K562 (cell line): ENCODE measurements around the gene BCL6B. TPM values are rescaled to one million over a fixed set of nuclear protein-coding genes. Genes with fewer than 3 reads are reported as not detected.

Source experiments
- ATAC-seq: fragments of 200-7000 bp; cut with Tn5 transposase; 3 replicates; pipeline ENCODE4 v1.9.1; 2020; ENCODE audit warnings: moderate library complexity
- BruUV-seq: library from RNA; stranded (reverse); fragments of 400-500 nt; replicated peaks from 2 replicates; lab custom pipeline; 2021; lab: Mats Ljungman, UMichigan
- CTCF ChIA-PET: fragments of 300-600 bp; formaldehyde crosslinking; extraction: SDS; loops from one replicate; lab custom pipeline; 2021; ENCODE audit warnings: low intra/inter-chr PET ratio; lab: Yijun Ruan, JAX
- POLR2A ChIA-PET: fragments of 300-600, 350-650 bp; sonication (Branson Sonifier 250); formaldehyde crosslinking; extraction: SDS; loops from one replicate; lab custom pipeline; 2021; ENCODE audit warnings: antibody characterized with exemption, inconsistent platforms; lab: Yijun Ruan, JAX
- DNase-seq, 4 experiments: peaks; one replicate each; pipeline versions ENCODE4 v3.0.0 to v3.0.0-alpha.2; 2011 to 2018; ENCODE audit warnings: low spot score in 3 of 4, mixed read lengths in 3 of 4; ENCODE audit errors: extremely low read depth in 1 of 4
- FAIRE-seq: peaks from 2 replicates; lab custom pipeline; 2011; peaks lifted over from hg19 to GRCh38; lab: Jason Lieb, UNC
- H2AFZ ChIP-seq: 2 replicates; pipeline ENCODE4 v1.6.0; 2011; ENCODE audit warnings: low read depth, low read length, control low read depth, inconsistent platforms
- H3K27ac ChIP-seq: fragments of 200-600 bp; 3 replicates; pipeline ENCODE4 v1.8.0; 2011; ENCODE audit warnings: low read depth, mild to moderate bottlenecking, control low read depth, inconsistent platforms, low read length, moderate library complexity, mixed read lengths; ENCODE audit errors: extremely low read depth
- H3K27me3 ChIP-seq, 2 experiments: fragments of 300-600 bp in 1 of 2; 2 replicates in 1 of 2; 3 replicates in 1 of 2; pipeline versions ENCODE4 v1.6.0 to v1.8.0; 2011; ENCODE audit warnings: inconsistent platforms in 2 of 2, low read length in 2 of 2, mild to moderate bottlenecking in 1 of 2, mixed read lengths in 1 of 2, moderate library complexity in 1 of 2; ENCODE audit not compliant: control insufficient read depth in 2 of 2, insufficient read depth in 2 of 2
- H3K36me3 ChIP-seq: fragments of 300-600 bp; 3 replicates; pipeline ENCODE4 v1.8.0; 2011; ENCODE audit warnings: mild to moderate bottlenecking, low read length, inconsistent platforms; ENCODE audit not compliant: control insufficient read depth, insufficient read depth
- H3K4me1 ChIP-seq, 2 experiments: fragments of 200-600 bp in 1 of 2; replicated peaks in 1 of 2; 2 replicates in 1 of 2; 3 replicates in 1 of 2; pipeline versions ENCODE4 v1.5.1 to v1.8.0; 2011; ENCODE audit warnings: inconsistent platforms in 2 of 2, low read length in 2 of 2, mild to moderate bottlenecking in 1 of 2, mixed read lengths in 1 of 2, moderate library complexity in 1 of 2; ENCODE audit not compliant: control insufficient read depth in 2 of 2, insufficient read depth in 2 of 2
- H3K4me2 ChIP-seq: 2 replicates; pipeline ENCODE4 v1.6.1; 2011; ENCODE audit warnings: low read length, control low read depth, inconsistent platforms, mixed read lengths; ENCODE audit not compliant: insufficient read depth
- H3K4me3 ChIP-seq: fragments of 200-600 bp; sonication (generic), shearing (Covaris generic); 2 replicates; pipeline ENCODE4 v1.5.1; 2016; ENCODE audit warnings: control low read depth, inconsistent platforms
- H3K79me2 ChIP-seq: fragments of 200-600 bp; 3 replicates; pipeline ENCODE4 v1.8.0; 2011; ENCODE audit warnings: low read length, inconsistent platforms; ENCODE audit not compliant: control insufficient read depth, insufficient read depth
- H3K9ac ChIP-seq, 2 experiments: 2 replicates each; pipeline versions ENCODE4 v1.6.0 to v1.6.1; 2011; ENCODE audit warnings: low read depth in 2 of 2, low read length in 2 of 2, control low read depth in 1 of 2, inconsistent platforms in 1 of 2, mild to moderate bottlenecking in 1 of 2, mixed read lengths in 1 of 2; ENCODE audit not compliant: insufficient read depth in 1 of 2
- H3K9me1 ChIP-seq: one replicate; pipeline ENCODE4 v1.6.0; 2011; ENCODE audit warnings: inconsistent platforms, mild to moderate bottlenecking, low read length, moderate library complexity; ENCODE audit not compliant: control insufficient read depth, insufficient read depth
- H3K9me3 ChIP-seq: replicated peaks from 2 replicates; pipeline ENCODE4 v1.5.1; 2011; ENCODE audit warnings: low read depth, low read length, inconsistent platforms; ENCODE audit not compliant: control insufficient read depth, insufficient read depth
- H4K20me1 ChIP-seq: replicated peaks from 2 replicates; pipeline ENCODE4 v1.6.1; 2011; ENCODE audit warnings: low read length, inconsistent platforms, mixed read lengths; ENCODE audit not compliant: control insufficient read depth, insufficient read depth
- BRD9 ChIP-seq: fragments of 450-650 bp; IDR thresholded peaks from 2 replicates; pipeline ENCODE4 v1.6.1; 2018; ENCODE audit warnings: low read depth; ENCODE audit not compliant: partially characterized antibody
- HDAC8 ChIP-seq: fragments of 450-650 bp; IDR thresholded peaks from 2 replicates; pipeline ENCODE4 v1.6.1; 2016; ENCODE audit warnings: mild to moderate bottlenecking, missing genetic modification characterization, moderate library complexity, missing compliant biosample characterization
- HINFP ChIP-seq: fragments of 450-650 bp; conservative IDR thresholded peaks from 2 replicates; pipeline ENCODE4 v1.6.1; 2016; ENCODE audit warnings: missing genetic modification characterization, low read depth, mild to moderate bottlenecking, control low read depth, missing compliant biosample characterization
- KLF6 ChIP-seq: fragments of 250-450 bp; sonication (Bioruptor Pico); IDR thresholded peaks from 2 replicates; pipeline ENCODE4 v1.4.0; 2020; ENCODE audit warnings: mild to moderate bottlenecking, moderate library complexity, borderline replicate concordance
- POU5F1 ChIP-seq: fragments of 150-350 bp; IDR thresholded peaks from 2 replicates; pipeline ENCODE4 v1.6.1; 2014; ENCODE audit warnings: borderline replicate concordance, low read length, low read depth, mild to moderate bottlenecking; ENCODE audit not compliant: partially characterized antibody
- SNRNP70 ChIP-seq: fragments of 200-400 bp; formaldehyde crosslinking; optimal IDR thresholded peaks from 2 replicates; pipeline ENCODE3; 2017; ENCODE audit warnings: low read depth, low read length
- TAL1 ChIP-seq: fragments of 450-650 bp; IDR thresholded peaks from 2 replicates; pipeline ENCODE4 v1.6.1; 2016; ENCODE audit warnings: mild to moderate bottlenecking
- UBTF ChIP-seq, 2 experiments: IDR thresholded peaks; 2 replicates each; pipeline ENCODE4 v1.6.1; 2012; ENCODE audit warnings: improper control_type of control experiment in 2 of 2, low read depth in 2 of 2, low read length in 2 of 2, borderline replicate concordance in 1 of 2
- ZNF280B ChIP-seq: fragments of 250-450 bp; sonication (Bioruptor Pico); IDR thresholded peaks from 2 replicates; pipeline ENCODE4 v1.5.1; 2021; ENCODE audit warnings: mild to moderate bottlenecking
- ZNF699 ChIP-seq: fragments of 250-450 bp; sonication (Bioruptor Pico); IDR thresholded peaks from 2 replicates; pipeline ENCODE4 v1.8.0; 2021; ENCODE audit warnings: mild to moderate bottlenecking, moderate library complexity; ENCODE audit not compliant: insufficient replicate concordance
- WGBS: fragments of 100-300 bp; shearing (Covaris generic); methylation state at CpG from one replicate; pipeline ENCODE4 v1.1.6; 2016; ENCODE audit warnings: low coverage, mixed read lengths; ENCODE audit not compliant: insufficient coverage; ENCODE audit errors: missing lambda C conversion rate; 5-methylcytosine and 5-hydroxymethylcytosine counted together
- in situ Hi-C: fragments of 300-500 bp; cut with MboI; formaldehyde crosslinking; loops from 4 replicates; pipeline ENCODE4 v1.15.0; 2018; ENCODE audit warnings: inconsistent platforms, mixed read lengths
- intact Hi-C: fragments of 100-400 bp; cut with micrococcal nuclease; formaldehyde crosslinking; loops from 2 replicates; pipeline ENCODE4 v1.14.2; 2022
- polyA plus RNA-seq, 8 experiments: library from polyadenylated mRNA; depleted of rRNA in 4 of 8; stranded (reverse) in 5 of 8; unstranded in 3 of 8; fragments of >200 nt; fragmentation: Nextera tagmentation in 2 of 8; fragmentation: Illumina TruSeq in 1 of 8; extraction: Ambion mirVana in 2 of 8; extraction: Trizol in 1 of 8; gene quantifications; 2 replicates each; pipeline versions ENCODE4 v1.2.1 to v1.2.3, GENCODE V29; 2011 to 2014; ENCODE audit warnings: inconsistent platforms in 1 of 8, missing spikeins in 1 of 8
- total RNA-seq, 7 experiments: library from RNA; depleted of rRNA in 6 of 7; stranded (reverse); fragments of >200 nt in 6 of 7; fragmentation: Illumina TruSeq in 2 of 7; extraction: Trizol in 2 of 7; gene quantifications; 2 replicates each; pipeline versions ENCODE4 v1.2.1 to v1.2.3, GENCODE V29; 2011 to 2021; ENCODE audit warnings: low replicate concordance in 1 of 7

The BCL6B gene
- total and polyA plus RNA-seq, 9 of the 15 experiments (the other 6 are each of a cell fraction or from before 2014, with no cell fraction given): 0.89 to 5.0 (median 3.6) TPM

- ChIA-PET POLR2A (no interaction called here), CTCF (no interaction called here)
- DNase-seq: no peak
- no peak for ATAC-seq
- Histone ChIP-seq H3K9me3 (no peaks in the 10 kb centered on the region), H3K4me2 (no peak overlapping the region), H3K27me3 (peaks cover 0 to 46% of the 10 kb centered on the region in 2 experiments; a peak in 4 of 5 replicates), H4K20me1 (no peaks in the 10 kb centered on the region), H3K36me3 (no peaks in the 10 kb centered on the region), H2AFZ (no peak overlapping the region), H3K27ac (no peak overlapping the region), H3K9ac (no peak overlapping the region), H3K4me1 (no peaks in the 10 kb centered on the region), H3K79me2 (no peaks in the 10 kb centered on the region), H3K4me3 (no peak overlapping the region), H3K9me1 (no peaks in the 10 kb centered on the region)
- in situ Hi-C loops: no loop called here
- BruUV-seq: no TSS peak
- 0% methylated on average over 1 of the region's 1 CpG for WGBS
- intact Hi-C loops: no loop called here
- FAIRE-seq: no peak
- TF ChIP-seq ZNF699 (CRISPR knock-in tag) (no peak), HDAC8 (tag) (no peak), POU5F1 (no peak), UBTF (IDR thresholded peaks at IDR 0.05; ENCODE audit: borderline replicate concordance in 1 of 2, low read depth in 2 of 2, low read length in 2 of 2) (no peak), BRD9 (no peak), ZNF280B (CRISPR knock-in tag) (no peak), SNRNP70 (no peak), KLF6 (CRISPR knock-in tag) (no peak), TAL1 (no peak), HINFP (tag) (no peak)
These were observed 45.4 kb downstream of the BCL6B start for GRCh38 chr17:7068268-7068667.
